Left lobe of liver (tissue), 2 donors: ENCODE results near the gene PDXDC1. TPM values are rescaled to one million over a fixed set of nuclear protein-coding genes. Genes with fewer than 3 reads are reported as not detected.
"Not testable (repeated sequence)": the region's sequence is repeated elsewhere in the genome, so short reads cannot be mapped to it uniquely, and the experiment has no call there.

Experiments used
- ATAC-seq: fragments of 200-7000 bp; cut with Tn5 transposase; one replicate; pipeline ENCODE4 v1.9.1; 2020; ENCODE audit warnings: mild to moderate bottlenecking, moderate library complexity
- DNase-seq: peaks from one replicate; pipeline ENCODE4 v3.0.0-alpha.2; 2020; ENCODE audit warnings: low spot score
- total RNA-seq: library from RNA; stranded (reverse); gene quantifications from one replicate; pipeline ENCODE4 v1.2.1, GENCODE V29; 2021
- donor health status: DM: no; HTN: no; CAD: no; lungs with moderate emphysema.
- donor health status: DM: no; HTN: yes; CAD: no.

PDXDC1 gene
- 117 TPM for total RNA-seq

- DNase-seq (peak; percentile 97), ATAC-seq (peak; percentile 90)
Observed at GRCh38 chr16:14974656-14975417, at the start of gene PDXDC1. PDXDC1 (plus strand) TSS chr16:14975026; CDS start chr16:14975200, 174 bp downstream.

- peak; percentile 62 for ATAC-seq
- peak; percentile 43 for DNase-seq
Observed at GRCh38 chr16:14928064-14928714, 46.6 kb upstream of the PDXDC1 start.

- not testable (repeated sequence) for DNase-seq, ATAC-seq
Observed at GRCh38 chr16:14929176-14929575, 45.6 kb upstream of the PDXDC1 start.

GRCh38 chr16:14930246-14930645 is 44.6 kb upstream of the PDXDC1 start:
- not testable (repeated sequence) for ATAC-seq, DNase-seq

DNA sequence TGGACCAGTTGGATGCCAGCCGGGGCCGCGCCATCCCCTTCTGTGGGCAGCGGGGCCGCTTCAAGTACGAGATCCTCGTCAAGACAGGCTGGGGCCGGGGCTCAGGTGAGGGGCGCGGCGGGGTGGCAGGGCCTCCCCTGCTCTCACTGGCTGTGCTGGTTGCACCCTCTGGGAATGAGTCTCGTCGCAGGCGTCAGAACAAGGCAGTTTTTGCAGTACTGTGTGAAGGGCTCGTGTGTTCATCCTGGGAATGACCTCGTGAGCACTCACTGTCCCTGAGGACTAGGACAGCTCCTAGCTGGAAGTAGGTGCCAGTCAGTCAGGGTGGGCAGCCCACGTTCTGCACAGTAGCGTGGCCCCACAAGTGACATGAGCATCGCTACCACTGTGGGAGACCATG is 43.9 kb upstream of the PDXDC1 start:
- not testable (repeated sequence) for ATAC-seq, DNase-seq

GRCh38 chr16:14932581-14933375 is 42.0 kb upstream of the PDXDC1 start:
- DNase-seq, result peak; percentile 41
- not testable (repeated sequence) for ATAC-seq

DNA sequence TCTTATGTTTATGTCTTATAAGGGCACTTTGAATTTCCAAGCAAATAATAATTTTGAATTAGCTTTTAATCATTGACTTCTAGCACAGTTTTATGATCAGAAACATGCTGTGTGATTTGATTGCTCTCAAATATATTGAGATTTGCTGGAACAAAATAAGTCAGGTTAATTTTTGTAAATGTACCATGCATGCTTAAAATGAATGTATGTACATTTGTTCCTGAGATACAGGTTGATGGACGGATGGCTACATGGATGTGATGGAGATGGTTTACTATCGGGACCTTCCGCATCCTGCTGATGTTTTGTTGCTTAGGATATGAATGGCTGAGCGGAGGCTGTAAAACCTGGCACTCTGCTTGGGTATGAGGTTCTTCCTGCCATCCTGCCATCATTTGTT is 37.7 kb upstream of the PDXDC1 start, which contains the start of gene NPIPA1:
Gene NPIPA1 (plus strand): TSS at position 301 of the 400 bp plus-strand sequence. CDS start 0 bp downstream, at position 301.
- DNase-seq, ATAC-seq: not testable (repeated sequence)

DNA sequence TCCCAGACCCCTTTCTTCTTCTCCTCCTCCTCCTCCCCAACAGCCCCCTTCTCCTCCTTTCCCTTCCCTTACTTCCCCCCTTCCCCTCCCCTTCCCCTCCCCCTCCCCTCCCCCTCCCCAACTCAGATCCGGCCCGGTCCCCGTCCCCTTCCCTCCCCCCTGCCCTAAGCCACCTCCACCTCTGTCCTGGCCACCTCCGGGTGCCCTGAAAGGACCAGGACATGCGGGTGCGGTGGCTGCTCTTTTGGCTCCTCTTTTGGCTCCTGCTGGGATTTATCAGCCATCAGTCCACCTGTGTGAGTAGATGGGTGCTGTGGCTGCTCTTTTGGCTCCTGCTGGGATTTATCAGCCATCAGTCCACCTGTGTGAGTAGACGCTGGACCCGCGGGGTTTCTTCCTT is 36.8 kb upstream of the PDXDC1 start:
- ATAC-seq, DNase-seq: not testable (repeated sequence)

GRCh38 chr16:14942686-14943085 is 32.1 kb upstream of the PDXDC1 start:
- not testable (repeated sequence) for ATAC-seq, DNase-seq

DNA sequence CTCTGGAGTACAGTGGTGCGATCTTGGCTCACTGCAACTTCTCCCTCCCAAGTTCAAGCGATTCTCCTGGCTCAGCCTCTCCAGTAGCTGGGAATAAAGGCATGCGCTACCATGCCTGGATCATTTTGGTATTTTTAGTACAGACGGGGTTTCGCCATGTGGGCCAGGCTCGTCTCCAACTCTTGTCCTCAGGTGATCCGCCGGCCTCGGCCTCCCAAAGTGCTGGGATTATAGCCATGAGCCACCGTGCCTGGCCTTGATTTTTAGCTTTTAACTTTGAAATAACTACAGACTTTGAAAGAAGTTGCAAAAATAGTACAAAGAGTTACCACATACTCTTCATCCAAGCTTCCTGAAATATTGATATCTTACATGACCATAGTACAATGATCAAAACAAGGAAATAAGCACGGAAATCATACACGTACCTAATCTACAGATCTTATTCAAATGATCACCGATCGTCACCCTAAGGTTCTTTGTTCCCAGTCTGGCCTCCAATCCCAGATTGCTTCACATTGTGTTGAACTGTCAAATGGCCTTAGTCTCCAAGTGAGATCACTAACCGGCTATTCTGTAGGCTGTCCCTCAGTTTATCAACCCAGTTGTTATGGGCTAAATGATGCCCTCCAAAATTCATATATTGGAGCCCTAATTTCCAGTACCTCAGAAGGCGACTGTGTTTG is 19.1 kb upstream of the PDXDC1 start:
- ATAC-seq (peak; percentile 92), DNase-seq (peak; percentile 93)

GRCh38 chr16:14957576-14958322 is 17.1 kb upstream of the PDXDC1 start:
- no peak for DNase-seq
- ATAC-seq, result no peak

GRCh38 chr16:14958323-14958600 is 16.6 kb upstream of the PDXDC1 start:
- DNase-seq (no peak), ATAC-seq (no peak)

DNA sequence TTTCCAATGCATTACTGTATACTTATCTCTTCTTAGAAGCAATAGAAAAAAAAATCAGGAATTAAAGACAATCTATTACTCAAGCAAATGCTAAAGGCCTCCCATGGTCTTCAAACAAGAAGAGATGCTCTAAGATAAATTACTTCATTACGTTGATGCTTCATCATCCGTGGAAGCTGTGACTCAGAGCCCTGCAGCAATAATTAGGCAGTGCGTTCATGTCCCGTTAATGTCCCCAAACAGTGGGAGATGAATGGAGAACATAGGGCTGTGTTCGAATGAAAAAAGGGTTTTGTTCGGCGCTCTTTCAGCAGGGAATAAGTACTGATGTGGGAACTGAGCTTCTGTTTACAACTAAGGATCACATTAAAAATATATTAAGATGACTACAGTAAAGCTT is 15.9 kb upstream of the PDXDC1 start:
- ATAC-seq (no peak), DNase-seq (no peak)

DNA sequence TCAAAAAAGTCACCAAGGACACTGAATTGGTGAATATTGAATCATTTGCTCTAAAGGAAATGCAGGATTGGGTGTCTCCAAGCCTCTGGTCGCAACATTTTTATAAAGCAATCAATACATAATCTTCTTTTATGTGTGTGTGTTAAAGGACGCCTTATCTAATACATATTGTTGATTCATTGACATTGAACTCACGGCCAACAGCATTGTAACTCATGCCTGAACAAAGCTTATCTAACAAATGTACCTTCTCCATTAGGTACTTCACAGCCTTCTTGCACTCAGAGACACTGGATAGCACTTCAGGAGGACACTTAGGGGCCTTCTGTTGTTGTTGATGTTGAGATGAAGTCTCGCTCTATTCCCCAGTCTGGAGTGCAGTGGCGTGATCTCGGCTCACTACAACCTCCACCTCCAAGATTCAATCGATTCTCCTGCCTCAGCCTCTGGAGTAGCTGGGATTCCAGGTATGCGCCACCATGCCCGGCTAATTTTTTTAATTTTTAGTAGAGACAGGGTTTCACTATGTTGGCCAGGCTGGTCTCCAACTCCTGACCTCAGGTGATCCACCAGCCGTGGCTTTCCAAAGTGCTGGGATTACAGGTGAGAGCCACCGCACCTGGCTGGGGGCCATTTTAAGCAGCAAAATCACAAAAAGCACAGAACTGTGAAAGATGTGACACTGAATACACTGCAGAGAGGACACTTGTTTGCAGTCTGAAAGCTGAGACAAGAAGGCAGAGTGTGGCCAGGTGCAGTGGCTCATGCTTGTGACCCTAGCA is 13.2 kb upstream of the PDXDC1 start:
- DNase-seq, result no peak
- no peak for ATAC-seq

DNA sequence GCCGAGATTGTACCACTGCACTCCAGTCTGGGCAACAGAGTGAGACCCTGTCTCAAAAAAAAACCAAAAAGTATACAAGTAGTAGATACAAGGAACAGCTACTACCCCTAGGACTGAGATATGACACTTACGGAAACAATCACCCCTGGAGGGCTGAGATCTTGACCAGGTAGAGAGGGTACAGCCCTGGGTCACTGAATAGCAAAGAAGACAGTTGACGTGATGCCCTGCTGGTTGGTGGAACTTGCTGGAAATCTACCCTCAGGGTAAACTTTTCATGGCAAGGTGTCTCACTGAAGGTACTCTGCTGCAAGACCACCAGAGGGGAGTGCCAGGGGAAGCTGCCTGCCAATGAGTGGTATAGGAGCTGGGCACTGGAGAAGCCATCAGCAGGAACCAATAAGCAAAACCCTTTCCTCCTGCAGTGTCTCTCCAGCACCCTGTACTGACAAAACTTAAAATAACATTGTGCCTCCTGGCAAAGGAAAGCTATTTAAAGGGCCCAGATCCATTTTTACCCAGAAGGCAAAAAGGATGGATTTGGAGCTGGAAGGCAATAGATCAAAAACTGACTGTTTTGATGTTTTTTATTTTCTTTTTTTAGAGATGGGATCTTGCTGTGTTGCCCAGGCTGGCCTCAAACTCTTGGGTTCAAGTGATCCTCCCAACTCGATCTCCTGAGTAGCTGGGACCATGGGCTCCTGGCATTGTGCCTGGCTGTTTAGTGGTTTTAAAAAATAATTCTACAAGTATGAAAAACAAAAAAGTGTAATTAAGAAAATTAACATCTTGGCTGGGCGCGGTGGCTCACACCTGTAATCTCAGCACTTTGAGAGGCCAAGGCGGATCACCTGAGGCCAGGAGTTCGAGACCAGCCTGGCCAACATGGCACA is 11.3 kb upstream of the PDXDC1 start:
- DNase-seq (no peak), ATAC-seq (no peak)

GRCh38 chr16:14965328-14965727 is 9.5 kb upstream of the PDXDC1 start:
- DNase-seq (no peak), ATAC-seq (no peak)

DNA sequence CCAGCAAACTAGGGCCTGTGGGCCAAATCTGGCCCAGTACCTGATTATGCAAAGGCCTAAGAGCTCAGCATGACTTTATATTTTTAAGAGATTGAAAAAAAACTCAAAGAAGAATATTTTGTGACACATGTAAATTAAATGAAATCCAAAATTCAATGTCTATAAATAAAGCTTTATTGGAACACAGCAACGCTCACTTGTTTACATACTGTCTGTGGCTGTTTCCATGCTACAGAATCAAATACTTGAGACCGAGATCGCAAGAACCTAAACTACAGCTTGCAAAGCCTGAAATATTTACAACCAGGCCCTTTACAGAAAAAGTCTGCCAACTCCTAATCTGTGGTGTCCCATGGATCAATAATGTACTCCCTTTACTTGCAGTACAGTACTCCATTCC is 5.0 kb upstream of the PDXDC1 start:
- DNase-seq, result not testable (repeated sequence)
- ATAC-seq, result peak; percentile 8

- DNase-seq, ATAC-seq: not testable (repeated sequence)
Observed at GRCh38 chr16:14971621-14972228, 3.1 kb upstream of the PDXDC1 start.
